ENCODE data around the gene SLC22A8.
"Not testable (repeated sequence)": the region's sequence is repeated elsewhere in the genome, so short reads cannot be mapped to it uniquely, and the experiment has no call there.

SLC22A8 gene

DNA sequence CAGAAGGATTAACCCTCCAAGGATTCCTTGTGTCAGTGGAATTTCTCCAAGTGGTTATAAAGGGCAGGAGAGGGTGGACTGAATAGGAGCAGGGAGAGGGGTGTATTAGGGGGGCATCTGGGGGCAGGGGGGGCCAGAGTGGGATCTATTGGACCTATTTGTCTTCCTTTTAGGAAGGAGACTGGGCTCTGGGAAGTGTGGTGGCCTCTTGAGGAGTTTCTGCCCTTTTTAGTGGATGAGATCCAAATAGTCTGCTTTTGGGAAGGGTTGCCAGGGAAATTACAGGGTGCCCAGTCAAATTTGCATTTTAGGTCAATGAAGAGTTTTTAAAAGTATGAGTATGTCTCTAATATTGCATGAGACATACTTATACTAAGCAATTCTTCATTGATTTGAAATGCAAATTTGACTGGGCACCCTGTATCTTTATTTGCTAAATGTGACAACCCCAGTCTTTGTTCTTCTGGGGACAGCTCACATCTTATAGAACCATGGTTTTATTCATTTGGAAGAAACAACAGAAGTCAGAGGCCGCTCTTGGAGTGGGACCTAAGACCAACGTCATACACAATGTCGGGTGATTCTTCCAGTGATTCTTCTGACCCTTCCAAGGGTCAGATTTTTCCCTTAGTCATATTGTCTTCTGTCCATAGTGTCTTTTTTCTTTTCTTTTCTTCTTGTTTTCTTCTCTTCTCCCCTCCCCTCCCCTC, 30.4 kb downstream of the SLC22A8 start:
- DNase-seq (ENCODE audit: low read depth in 3 of 3): no peak

GRCh38 chr11:62984451-62984991, 31.1 kb downstream of the SLC22A8 start, which contains the start of gene SLC22A6:
SLC22A6 (minus strand) TSS chr11:62984967; CDS start chr11:62984690, 277 bp downstream.
- DNase-seq (ENCODE audit: low read depth in 3 of 3): no peak

DNA sequence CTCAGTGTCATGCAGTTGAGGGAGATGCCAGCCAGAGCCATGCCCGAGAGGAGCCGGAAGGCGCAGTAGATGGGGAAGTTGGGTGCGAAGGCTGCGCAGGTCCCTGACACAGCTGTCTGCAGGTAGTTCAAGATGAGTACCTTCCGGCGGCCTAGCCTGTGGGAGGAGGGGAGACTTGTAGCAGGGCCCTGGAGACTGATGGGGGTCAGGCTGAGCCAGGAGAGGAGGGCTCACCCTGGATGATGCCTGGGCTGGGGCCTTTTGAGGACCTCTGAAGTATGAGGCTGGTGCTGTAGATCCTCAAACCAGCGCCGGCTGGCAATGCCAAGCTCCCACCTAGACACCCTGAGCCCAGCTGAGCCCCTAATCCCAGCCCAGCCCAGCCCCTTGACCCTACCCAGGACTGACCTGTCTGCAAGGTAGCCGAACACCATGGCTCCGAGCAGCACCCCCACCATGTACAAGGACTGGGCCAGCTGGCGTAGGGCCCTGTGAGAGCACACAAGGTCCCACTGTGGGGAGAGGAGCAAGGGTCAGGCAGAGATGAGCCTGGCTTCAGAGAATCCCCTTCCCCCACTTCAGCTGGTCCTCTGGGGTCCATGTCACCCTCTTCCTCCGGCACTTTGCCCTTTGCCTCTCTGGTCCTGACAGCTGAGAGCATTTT, 32.0 kb downstream of the SLC22A8 start:
- no peak for DNase-seq (ENCODE audit: low read depth in 3 of 3)

DNA sequence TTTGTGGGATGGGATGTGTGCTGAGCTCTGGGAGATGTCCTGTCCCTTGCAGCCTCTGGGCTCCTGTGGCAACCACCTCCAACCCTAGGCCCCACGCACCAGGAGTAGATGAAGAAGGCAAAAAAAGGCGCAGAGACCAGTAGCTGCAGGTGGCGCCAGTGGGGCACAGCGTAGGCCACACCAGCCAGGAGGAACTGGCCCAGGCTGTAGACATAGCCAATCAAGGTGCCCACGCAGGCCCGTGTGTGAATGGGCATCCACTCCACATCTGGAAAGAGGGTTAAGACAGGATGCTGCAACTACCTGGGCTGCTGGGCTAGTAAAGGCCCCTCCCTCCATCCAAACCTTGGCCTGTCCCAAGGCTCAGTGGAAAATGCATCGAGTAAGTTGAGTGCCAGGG, 33.9 kb downstream of the SLC22A8 start:
- DNase-seq (ENCODE audit: low read depth in 3 of 3): no peak

DNA sequence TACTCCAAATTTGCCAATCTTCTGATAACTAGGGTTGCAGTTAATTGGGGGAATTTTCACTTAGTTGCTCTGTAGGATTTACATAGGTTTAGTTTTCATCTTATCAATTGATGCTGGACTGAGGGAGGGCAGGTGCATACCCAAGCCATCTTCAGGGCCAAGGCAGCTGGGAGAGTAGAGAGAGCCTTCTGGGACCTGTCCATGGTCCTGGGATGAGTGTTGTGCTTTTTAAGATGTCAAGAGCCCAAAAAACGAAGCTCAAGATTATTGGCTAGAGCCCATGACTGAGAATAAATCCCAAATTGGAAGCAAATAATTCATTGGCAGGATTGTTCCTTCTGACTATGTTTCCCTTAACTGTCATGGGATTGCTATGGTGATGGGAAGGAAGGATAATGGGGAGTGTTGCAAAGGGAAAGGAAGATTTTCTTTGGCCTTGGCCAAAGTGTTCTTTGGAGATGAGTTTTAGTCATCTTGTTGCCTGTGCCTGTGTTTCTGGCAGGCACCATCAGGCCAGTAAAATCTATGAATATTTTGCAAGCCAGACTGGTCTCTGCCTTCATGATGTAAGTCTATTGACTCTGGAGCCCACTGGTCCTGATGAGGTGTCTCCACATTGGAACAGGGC, 35.4 kb downstream of the SLC22A8 start:
- no peak for DNase-seq (ENCODE audit: low read depth in 3 of 3)

DNA sequence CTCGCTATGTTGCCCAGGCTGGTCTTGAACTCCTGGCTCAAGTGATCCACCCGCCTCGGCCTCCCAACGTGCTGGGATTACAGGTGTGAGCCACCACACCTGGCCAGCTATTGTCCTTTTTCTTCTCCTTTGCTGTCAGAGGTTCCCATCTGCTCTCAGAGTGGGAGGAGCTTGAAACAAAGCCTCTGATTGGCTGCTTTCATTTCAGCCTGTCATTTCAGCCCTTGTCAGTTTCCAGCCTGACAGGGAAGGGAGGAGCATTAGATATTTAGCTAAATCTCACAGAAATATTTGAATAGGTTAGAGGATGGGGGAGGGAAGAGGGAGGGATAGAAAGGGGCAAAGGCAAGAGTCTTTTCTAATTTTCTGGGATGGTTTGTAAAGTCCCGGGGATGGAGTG, 39.5 kb downstream of the SLC22A8 start:
- DNase-seq (ENCODE audit: low read depth in 3 of 3): no peak

DNA sequence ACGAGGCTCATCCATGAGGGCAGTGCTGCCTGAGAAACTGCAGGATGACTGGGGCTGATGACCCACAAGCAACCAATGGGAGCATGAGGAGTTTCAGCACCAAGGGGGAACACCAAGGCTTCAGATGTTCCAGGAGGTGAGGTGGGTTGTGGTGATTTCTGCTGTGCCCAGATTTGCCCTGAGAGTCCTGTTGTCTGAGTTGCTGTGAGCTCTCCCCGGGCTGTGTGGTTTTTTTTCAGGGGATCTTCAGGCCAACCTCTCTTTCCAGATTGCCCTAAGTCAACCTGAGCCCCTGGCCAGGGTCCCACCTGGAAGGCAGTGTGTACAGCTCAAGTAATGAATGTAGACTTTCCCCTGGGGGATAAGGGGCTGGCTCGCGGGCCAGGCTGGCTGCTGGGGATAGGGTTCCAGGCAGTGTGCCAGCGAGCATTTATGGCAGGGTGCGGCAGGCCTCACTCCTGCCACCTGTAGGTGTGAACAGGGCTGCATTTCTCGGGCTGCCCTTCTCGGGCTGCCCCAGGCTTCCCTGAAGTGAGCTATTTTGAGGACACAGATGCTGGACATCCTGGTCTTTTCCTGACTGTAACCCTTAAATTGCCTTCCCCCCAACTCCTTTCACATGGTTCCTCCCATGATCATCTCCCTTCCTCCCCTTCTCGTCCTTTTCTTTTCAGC, 40.7 kb downstream of the SLC22A8 start:
- DNase-seq (ENCODE audit: low read depth in 3 of 3): no peak

- no peak for DNase-seq (ENCODE audit: low read depth in 3 of 3)
These were observed 50.1 kb downstream of the SLC22A8 start for GRCh38 chr11:62965574-62965973.

- DNase-seq (ENCODE audit: low read depth in 3 of 3): no peak
These were observed 53.2 kb downstream of the SLC22A8 start for GRCh38 chr11:62962391-62962790.

- no peak for DNase-seq (ENCODE audit: low read depth in 3 of 3)
These were observed 54.5 kb downstream of the SLC22A8 start for GRCh38 chr11:62961017-62961570.

DNA sequence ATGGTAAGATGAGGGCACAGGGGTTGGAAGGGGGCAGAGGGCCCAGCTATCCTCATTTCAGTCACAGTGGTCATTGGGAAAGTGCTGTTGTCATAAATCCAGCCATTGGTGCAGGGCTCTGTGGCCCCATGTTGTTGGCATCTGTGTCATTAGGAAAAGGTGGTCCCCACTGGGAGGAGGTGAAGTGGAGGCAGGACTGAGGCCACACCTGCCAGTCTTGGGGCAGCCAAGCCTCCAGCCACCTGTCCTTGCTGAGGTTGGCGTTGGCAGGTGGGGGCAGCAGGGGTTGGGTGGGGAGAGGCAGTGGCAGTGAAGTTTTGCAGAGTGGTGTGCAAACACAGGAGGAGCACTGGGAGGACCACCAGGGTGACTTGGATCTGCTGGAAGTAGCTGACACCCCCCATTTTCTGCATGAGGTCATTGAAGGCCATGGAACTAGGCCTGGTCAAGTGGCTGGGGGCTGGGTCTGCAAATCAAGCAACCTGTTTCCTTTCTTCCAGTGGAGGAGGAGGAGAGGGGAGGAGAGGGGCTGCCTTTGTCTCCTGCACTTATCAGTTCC, 56.1 kb downstream of the SLC22A8 start:
- no peak for DNase-seq (ENCODE audit: low read depth in 3 of 3)

DNA sequence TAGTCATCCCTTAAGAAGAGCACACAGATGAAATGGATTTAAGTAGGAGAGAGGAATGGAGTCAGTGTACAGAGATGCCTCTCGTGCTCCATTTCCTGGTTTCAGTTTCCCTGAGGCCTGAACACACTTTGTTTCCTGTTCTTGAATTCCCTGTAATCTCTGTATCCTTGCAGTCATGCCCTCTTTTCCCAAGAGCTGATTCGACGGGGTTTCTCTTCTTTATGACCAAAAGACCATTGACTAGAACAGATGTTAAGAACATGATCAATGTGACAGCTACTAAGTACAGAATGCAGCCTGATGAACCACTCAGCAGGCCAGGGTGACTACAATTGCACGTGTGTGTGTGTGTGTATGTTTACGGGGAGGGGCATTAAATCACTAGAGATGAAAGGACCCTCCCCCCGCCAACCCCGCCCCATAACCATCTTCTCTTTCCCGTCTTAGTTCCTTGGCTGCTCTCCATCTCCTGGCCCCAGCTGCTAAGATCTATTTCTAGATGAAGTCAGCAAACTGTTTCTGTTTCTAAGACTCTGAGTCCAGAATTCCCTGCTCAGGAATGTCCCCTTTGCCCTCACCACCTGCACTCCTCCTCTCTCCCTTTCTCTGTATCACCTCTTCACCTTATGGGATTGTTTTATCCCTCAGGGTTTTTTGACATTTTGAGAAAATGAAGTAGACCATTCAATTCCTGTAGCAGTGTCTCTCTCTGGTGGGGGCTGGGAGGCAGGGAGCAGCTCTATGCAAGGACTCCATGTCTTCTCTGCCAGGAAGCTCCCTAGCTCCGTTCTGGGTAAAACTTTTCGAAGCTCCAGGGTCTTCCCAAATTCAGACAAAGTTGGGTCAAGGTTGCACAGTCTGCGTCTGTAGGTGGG, 56.9 kb downstream of the SLC22A8 start:
- no peak for DNase-seq (ENCODE audit: low read depth in 3 of 3)

GRCh38 chr11:62957147-62957546, 58.5 kb downstream of the SLC22A8 start:
- DNase-seq (ENCODE audit: low read depth in 3 of 3): no peak

GRCh38 chr11:62954478-62954877, 61.2 kb downstream of the SLC22A8 start:
- no peak for DNase-seq (ENCODE audit: low read depth in 3 of 3)

GRCh38 chr11:62953811-62954210, 61.8 kb downstream of the SLC22A8 start:
- DNase-seq (ENCODE audit: low read depth in 3 of 3): no peak

DNA sequence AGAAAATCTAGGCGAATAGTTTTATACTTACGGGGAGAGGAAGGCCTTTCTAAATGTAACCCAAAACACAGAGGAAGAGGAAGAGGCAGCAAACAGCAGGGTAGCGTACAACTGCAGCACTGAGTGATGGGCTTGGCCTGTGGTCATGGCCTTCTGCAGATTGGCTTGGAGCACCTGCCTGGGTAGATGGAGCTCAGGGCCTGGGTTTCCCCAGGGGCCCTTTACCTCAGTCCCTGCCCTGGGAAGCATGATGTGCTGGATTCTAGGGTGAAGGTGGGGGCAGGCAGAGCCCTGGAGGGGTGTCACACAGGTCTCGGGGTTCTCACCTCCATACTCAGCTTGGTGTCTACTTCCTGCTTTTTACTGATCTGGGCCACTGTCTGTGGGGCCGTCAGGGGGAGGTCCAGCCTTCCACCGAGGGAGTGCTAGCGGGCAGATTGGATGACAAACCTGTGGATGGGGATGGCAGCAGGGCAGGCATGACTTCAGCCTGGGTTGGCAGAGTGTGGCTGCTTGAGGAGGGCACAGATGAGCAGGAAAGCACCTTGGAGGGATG, 66.8 kb downstream of the SLC22A8 start:
- no peak for DNase-seq (ENCODE audit: low read depth in 3 of 3)

- not testable (repeated sequence) for DNase-seq (ENCODE audit: low read depth in 3 of 3)
These were observed 70.1 kb downstream of the SLC22A8 start for GRCh38 chr11:62945538-62945937.
